ENCODE measurements around the gene PTPRF.

The PTPRF gene

DNA sequence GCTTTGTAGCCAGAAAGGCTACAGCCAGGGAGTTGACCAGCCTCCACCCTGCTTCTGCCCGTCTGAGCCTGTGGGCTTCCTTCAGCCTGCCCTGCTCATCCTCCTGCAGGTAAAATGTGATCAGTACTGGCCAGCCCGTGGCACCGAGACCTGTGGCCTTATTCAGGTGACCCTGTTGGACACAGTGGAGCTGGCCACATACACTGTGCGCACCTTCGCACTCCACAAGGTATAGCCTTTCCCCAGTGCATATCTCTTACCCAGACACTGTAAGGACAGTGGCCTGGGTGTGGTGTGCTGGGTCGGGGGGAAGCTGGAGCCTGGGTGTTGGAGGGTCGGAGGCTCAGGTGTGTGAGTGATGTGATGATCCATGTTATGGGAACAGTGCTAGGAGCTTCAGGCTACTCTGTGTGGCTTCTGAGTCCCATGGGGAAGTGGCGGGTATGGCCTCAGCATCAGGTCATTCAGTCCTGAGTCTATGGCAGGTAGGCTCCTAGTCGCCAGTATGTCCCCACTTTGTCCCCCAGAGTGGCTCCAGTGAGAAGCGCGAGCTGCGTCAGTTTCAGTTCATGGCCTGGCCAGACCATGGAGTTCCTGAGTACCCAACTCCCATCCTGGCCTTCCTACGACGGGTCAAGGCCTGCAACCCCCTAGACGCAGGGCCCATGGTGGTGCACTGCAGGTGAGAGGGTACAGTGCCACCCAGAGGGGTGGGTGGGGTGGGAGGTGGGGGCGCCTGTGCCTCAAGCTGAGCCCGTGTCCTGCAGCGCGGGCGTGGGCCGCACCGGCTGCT is 88.0 kb downstream of the PTPRF start:
- DNase-seq (ENCODE audit: low read depth), result no peak
- TF ChIP-seq, protein P1, sequence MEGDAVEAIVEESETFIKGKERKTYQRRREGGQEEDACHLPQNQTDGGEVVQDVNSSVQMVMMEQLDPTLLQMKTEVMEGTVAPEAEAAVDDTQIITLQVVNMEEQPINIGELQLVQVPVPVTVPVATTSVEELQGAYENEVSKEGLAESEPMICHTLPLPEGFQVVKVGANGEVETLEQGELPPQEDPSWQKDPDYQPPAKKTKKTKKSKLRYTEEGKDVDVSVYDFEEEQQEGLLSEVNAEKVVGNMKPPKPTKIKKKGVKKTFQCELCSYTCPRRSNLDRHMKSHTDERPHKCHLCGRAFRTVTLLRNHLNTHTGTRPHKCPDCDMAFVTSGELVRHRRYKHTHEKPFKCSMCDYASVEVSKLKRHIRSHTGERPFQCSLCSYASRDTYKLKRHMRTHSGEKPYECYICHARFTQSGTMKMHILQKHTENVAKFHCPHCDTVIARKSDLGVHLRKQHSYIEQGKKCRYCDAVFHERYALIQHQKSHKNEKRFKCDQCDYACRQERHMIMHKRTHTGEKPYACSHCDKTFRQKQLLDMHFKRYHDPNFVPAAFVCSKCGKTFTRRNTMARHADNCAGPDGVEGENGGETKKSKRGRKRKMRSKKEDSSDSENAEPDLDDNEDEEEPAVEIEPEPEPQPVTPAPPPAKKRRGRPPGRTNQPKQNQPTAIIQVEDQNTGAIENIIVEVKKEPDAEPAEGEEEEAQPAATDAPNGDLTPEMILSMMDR (conservative IDR thresholded peaks at IDR 0.05; ENCODE audit: low read depth, low read length), result no peak
- no peak overlapping the region for H3K4me3 ChIP-seq (ENCODE audit: low read length)

DNA sequence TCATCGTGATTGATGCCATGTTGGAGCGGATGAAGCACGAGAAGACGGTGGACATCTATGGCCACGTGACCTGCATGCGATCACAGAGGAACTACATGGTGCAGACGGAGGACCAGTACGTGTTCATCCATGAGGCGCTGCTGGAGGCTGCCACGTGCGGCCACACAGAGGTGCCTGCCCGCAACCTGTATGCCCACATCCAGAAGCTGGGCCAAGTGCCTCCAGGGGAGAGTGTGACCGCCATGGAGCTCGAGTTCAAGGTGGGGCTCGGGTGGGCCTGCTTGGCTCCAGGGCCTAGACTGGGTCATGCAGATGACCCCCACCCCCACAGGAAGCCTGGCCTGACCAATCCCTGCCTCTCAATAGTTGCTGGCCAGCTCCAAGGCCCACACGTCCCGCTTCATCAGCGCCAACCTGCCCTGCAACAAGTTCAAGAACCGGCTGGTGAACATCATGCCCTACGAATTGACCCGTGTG is 88.7 kb downstream of the PTPRF start:
- no peak overlapping the region for H3K4me3 ChIP-seq (ENCODE audit: low read length)
- DNase-seq (ENCODE audit: low read depth), result no peak
- TF ChIP-seq, protein P1 (conservative IDR thresholded peaks at IDR 0.05; ENCODE audit: low read depth, low read length), result no peak

DNA sequence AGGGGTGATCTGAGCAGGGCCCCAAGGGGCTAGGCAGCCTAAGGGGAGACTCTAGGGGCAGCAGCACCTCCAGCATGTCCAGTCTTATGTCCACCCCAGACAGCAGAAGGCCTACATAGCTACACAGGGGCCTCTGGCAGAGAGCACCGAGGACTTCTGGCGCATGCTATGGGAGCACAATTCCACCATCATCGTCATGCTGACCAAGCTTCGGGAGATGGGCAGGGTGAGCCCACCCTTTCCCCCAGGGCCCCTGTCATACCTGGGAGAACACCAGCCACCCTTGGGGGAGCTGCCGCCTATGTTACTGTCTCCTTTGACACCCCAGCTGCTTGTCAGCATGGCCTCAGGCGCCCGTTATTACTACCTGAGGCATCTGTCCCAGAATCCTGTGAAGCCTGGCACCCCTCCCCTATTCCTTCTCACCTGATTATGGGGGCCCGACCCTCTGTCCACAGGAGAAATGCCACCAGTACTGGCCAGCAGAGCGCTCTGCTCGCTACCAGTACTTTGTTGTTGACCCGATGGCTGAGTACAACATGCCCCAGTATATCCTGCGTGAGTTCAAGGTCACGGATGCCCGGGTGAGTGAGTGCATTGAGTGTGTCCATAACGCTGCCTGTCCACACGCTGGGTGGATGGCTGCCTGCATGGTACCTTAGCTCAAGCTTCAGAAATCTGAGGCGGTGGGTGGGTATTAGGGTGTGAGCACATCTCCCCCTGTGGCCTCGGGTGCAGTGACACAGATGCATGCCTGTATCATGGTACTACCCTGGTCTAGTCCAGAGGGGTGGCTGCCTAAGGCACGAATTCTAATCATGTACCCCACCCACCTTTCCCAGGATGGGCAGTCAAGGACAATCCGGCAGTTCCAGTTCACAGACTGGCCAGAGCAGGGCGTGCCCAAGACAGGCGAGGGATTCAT is 89.6 kb downstream of the PTPRF start:
- TF ChIP-seq, protein P1 (conservative IDR thresholded peaks at IDR 0.05; ENCODE audit: low read depth, low read length), result no peak
- H3K4me3 ChIP-seq (ENCODE audit: low read length), result no peak overlapping the region
- no peak for DNase-seq (ENCODE audit: low read depth)

DNA sequence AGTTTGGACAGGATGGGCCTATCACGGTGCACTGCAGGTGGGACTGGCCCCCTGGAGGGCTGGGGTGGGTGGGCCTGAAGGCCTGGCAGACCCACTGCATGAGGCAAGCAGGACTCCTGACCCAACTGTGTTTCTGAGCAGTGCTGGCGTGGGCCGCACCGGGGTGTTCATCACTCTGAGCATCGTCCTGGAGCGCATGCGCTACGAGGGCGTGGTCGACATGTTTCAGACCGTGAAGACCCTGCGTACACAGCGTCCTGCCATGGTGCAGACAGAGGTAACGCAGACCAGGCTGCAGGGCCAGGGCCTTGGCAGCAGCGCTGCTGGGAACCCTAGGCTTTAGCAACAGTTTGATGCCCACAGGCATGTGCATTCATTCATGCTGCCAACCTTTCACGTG is 90.3 kb downstream of the PTPRF start:
- TF ChIP-seq, protein P1 (conservative IDR thresholded peaks at IDR 0.05; ENCODE audit: low read depth, low read length), result no peak
- DNase-seq (ENCODE audit: low read depth), result no peak
- H3K4me3 ChIP-seq (ENCODE audit: low read length), result no peak overlapping the region

DNA sequence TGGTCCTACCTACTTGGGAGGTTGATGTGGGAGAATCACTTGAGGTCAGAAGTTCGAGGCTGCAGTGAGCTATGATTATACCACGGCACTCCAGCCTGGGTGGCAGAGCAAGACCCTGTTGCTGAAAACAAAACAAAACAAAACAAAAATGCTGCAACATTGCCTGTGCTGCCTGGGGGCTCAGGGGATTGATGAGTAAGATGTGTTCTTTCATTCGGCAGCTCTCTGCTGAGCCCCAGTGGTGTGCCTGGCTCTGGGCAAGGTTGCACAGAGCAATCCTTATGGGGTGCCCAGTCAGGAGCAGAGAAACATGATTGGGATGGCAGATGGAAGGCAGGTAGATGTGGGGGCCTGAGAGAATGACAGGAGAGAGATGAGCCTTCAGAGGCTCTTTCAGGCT is 90.7 kb downstream of the PTPRF start:
- no peak overlapping the region for H3K4me3 ChIP-seq (ENCODE audit: low read length)
- TF ChIP-seq, protein P1 (conservative IDR thresholded peaks at IDR 0.05; ENCODE audit: low read depth, low read length), result no peak
- DNase-seq (ENCODE audit: low read depth), result no peak

DNA sequence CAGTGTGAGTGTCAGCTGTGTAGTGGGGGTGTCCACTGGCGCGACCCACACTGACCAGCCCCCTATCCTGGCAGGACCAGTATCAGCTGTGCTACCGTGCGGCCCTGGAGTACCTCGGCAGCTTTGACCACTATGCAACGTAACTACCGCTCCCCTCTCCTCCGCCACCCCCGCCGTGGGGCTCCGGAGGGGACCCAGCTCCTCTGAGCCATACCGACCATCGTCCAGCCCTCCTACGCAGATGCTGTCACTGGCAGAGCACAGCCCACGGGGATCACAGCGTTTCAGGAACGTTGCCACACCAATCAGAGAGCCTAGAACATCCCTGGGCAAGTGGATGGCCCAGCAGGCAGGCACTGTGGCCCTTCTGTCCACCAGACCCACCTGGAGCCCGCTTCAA is 91.2 kb downstream of the PTPRF start:
- no peak for DNase-seq (ENCODE audit: low read depth)
- H3K4me3 ChIP-seq (ENCODE audit: low read length), result no peak overlapping the region
- TF ChIP-seq, protein P1 (conservative IDR thresholded peaks at IDR 0.05; ENCODE audit: low read depth, low read length), result no peak
